HG03045 (cell line): ENCODE results near the gene EIF4ENIF1.
A peak's percentile ranks its signal among the peaks of the same experiment; 100 is the strongest.
"Not testable (repeated sequence)": the region's sequence is repeated elsewhere in the genome, so short reads cannot be mapped to it uniquely, and the experiment has no call there.

ENCODE experiments used
- ATAC-seq: cut with Tn5 transposase; IDR thresholded peaks from one replicate; pipeline ENCODE4 v1.9.1; 2021; ENCODE audit warnings: mild to moderate bottlenecking, moderate library complexity; ENCODE audit not compliant: unreplicated experiment

The EIF4ENIF1 gene

DNA sequence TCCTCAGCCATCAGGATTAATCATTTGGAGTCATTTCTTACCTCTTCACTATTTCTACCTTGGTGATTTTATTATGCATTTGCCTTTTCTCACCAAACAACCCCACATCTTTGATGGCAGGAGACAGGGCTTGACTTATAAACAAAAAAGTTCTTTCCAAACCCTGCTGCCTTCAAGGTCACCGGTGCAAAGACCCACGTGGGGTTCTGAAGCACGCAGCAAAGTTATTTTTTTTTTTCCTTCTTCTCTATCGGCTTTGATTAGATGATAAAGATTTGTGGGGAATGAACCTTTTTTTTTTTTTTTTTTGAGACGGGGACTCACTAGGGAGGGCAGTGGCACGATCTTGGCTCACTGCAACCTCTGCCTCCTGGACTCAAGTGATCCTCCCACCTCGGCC lies 46.1 kb downstream of the EIF4ENIF1 start:
- no peak for ATAC-seq

GRCh38 chr22:31442768-31443489 lies 46.7 kb downstream of the EIF4ENIF1 start:
- no peak for ATAC-seq

DNA sequence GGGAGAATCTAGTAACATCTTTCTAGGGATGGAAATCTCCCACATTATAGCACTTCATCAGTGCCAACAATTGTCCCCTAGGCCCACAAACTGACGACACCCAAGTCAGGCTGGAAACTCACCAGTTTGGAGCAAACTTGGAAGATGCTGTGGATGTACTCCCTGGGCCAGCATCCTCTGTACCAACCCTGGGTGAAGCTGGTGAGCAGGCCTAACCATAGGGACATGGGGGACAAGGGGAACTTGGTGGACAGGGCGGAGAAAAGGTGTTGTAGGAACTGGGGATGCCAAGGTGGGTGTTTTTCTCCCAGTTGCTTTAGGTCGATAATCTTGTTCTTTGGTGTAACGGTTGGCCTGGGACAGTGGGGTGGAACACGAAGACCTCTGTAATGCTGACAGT lies 48.0 kb downstream of the EIF4ENIF1 start:
- no peak for ATAC-seq

- ATAC-seq, result no peak
These were observed 49.0 kb downstream of the EIF4ENIF1 start for GRCh38 chr22:31440681-31441080.

GRCh38 chr22:31439808-31440207 lies 49.8 kb downstream of the EIF4ENIF1 start:
- ATAC-seq, result no peak

GRCh38 chr22:31436132-31436531 lies 53.5 kb downstream of the EIF4ENIF1 start:
- ATAC-seq, result no peak

GRCh38 chr22:31431950-31432349 lies 57.7 kb downstream of the EIF4ENIF1 start:
- no peak for ATAC-seq

- no peak for ATAC-seq
These were observed 64.2 kb downstream of the EIF4ENIF1 start for GRCh38 chr22:31425331-31426050.

DNA sequence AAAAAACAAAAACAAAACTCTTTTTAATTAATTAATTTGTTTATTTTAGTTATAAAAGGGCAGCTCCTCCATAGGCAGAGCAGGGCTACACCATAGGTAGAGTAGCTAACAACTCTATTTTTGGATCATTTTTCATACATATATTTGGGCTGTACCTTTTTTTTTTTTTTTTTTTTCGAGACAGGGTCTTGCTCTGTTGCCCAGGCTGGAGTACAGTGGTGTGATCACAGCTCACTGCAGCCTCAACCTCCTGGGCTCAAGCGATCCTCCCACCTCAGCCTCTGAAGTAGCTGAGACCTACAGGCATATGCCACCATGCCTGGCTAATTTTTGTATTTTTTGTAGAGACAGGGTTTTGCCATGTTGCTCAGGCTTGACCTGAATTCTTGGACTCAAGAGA lies 87.3 kb downstream of the EIF4ENIF1 start:
- ATAC-seq, result not testable (repeated sequence)

DNA sequence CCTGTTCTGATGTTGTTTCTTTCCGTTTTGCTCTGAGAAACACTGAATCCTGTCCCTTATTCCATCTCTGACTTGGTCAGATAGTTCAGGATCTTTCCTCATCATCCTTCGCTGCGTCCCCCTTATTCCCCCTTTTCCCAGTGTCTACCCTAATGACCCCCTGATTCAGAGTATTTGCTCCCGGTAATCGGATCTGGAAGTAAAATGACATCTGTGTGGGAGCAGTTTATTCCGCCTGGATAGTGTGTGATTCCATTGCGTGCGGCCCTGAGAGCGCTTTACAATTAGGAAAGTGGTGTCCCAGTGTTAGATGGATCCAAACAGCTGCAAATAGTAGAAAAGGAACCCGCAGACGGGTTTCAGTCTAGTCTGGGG lies 89.6 kb downstream of the EIF4ENIF1 start:
- no peak for ATAC-seq

- peak; percentile 93 for ATAC-seq
These were observed 90.2 kb downstream of the EIF4ENIF1 start, which contains the start of gene DRG1 for GRCh38 chr22:31399211-31400022. Gene DRG1 (plus strand): TSS chr22:31399604. CDS start chr22:31399684, 80 bp downstream.

- ATAC-seq, result no peak
These were observed 91.4 kb downstream of the EIF4ENIF1 start for GRCh38 chr22:31398231-31398630.

- no peak for ATAC-seq
These were observed 95.3 kb downstream of the EIF4ENIF1 start for GRCh38 chr22:31394326-31394725.

DNA sequence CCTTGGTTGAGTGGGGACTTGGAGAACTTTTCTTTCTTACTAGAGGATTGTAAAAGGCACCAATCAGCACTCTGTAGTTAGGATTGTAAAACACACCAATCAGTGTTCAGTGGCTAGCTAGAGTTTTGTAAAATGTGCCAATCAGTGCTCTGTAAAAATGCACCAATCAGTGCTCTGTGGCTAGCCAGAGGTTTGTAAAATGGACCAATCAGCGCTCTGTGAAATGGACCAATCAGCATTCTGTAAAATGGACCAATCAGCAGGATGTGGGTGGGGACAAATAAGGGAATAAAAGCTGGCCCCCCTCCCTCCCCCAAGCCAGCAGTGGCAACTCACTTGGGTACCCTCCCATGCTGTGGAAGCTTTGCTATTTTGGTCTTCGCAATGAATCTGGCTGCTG lies 95.7 kb downstream of the EIF4ENIF1 start:
- ATAC-seq, result no peak
